Glutamatergic neuron (in vitro differentiated cells): ENCODE data around the gene GIPC2. TPM values are rescaled to one million over a fixed set of nuclear protein-coding genes. Genes with fewer than 3 reads are reported as not detected.

Experiments used
- DNase-seq: peaks from one replicate; pipeline ENCODE4 v3.0.0; 2022
- H3K27ac Mint-ChIP-seq: one replicate; pipeline ENCODE4 v1.8.0; 2020; ENCODE audit warnings: mild to moderate bottlenecking, mixed read lengths, inconsistent platforms; ENCODE audit not compliant: unreplicated experiment
- H3K27me3 Mint-ChIP-seq: one replicate; pipeline ENCODE4 v1.8.0; 2020; ENCODE audit warnings: mild to moderate bottlenecking, moderate library complexity, mixed read lengths, inconsistent platforms; ENCODE audit not compliant: unreplicated experiment
- H3K36me3 Mint-ChIP-seq: one replicate; pipeline ENCODE4 v1.8.0; 2020; ENCODE audit warnings: mild to moderate bottlenecking, mixed read lengths, inconsistent platforms; ENCODE audit not compliant: unreplicated experiment
- H3K4me1 Mint-ChIP-seq: one replicate; pipeline ENCODE4 v1.8.0; 2020; ENCODE audit warnings: mild to moderate bottlenecking, low read depth, mixed read lengths, inconsistent platforms; ENCODE audit not compliant: unreplicated experiment
- H3K4me3 Mint-ChIP-seq: one replicate; pipeline ENCODE4 v1.8.0; 2020; ENCODE audit warnings: mild to moderate bottlenecking, mixed read lengths, inconsistent platforms; ENCODE audit not compliant: unreplicated experiment
- H3K9me3 Mint-ChIP-seq: one replicate; pipeline ENCODE4 v1.8.0; 2020; ENCODE audit warnings: mild to moderate bottlenecking, moderate library complexity, mixed read lengths, inconsistent platforms; ENCODE audit not compliant: unreplicated experiment
- CTCF ChIP-seq: fragments of 200-600 bp; sonication (generic); IDR thresholded peaks from one replicate; pipeline ENCODE4 v1.5.0; 2021; ENCODE audit not compliant: partially characterized antibody, unreplicated experiment
- total RNA-seq: library from RNA; stranded (reverse); fragmentation: NEBNext Ultra II Directional; extraction: Animal tissue kit (Norgen Biotek cat#: 25700); gene quantifications from one replicate; pipeline ENCODE4 v1.2.1, GENCODE V29; 2021; ENCODE audit not compliant: unreplicated experiment

The GIPC2 gene
- total RNA-seq, 1 donor from 2014 or later: not detected

GRCh38 chr1:78092643-78093042 lies 46.9 kb downstream of the GIPC2 start:
- Mint-ChIP-seq H3K4me3 (no peak overlapping the region), H3K27ac (no peak overlapping the region), H3K9me3 (no peaks in the 10 kb centered on the region), H3K27me3 (no peaks in the 10 kb centered on the region), H3K4me1 (no peaks in the 10 kb centered on the region), H3K36me3 (no peaks in the 10 kb centered on the region)
- no peak for TF ChIP-seq CTCF
- DNase-seq: no peak

GRCh38 chr1:78093560-78093959 lies 47.8 kb downstream of the GIPC2 start:
- H3K27me3 Mint-ChIP-seq: no peaks in the 10 kb centered on the region
- TF ChIP-seq CTCF: no peak
- H3K4me1 Mint-ChIP-seq: no peaks in the 10 kb centered on the region
- H3K9me3 Mint-ChIP-seq: no peaks in the 10 kb centered on the region
- DNase-seq: no peak
- no peak overlapping the region for H3K27ac Mint-ChIP-seq
- H3K4me3 Mint-ChIP-seq: no peak overlapping the region
- H3K36me3 Mint-ChIP-seq: no peaks in the 10 kb centered on the region

GRCh38 chr1:78094639-78095038 lies 48.9 kb downstream of the GIPC2 start:
- Mint-ChIP-seq H3K4me1 (no peaks in the 10 kb centered on the region), H3K27ac (no peak overlapping the region), H3K4me3 (no peak overlapping the region), H3K27me3 (no peaks in the 10 kb centered on the region), H3K36me3 (no peaks in the 10 kb centered on the region), H3K9me3 (no peaks in the 10 kb centered on the region)
- DNase-seq: no peak
- no peak for TF ChIP-seq CTCF

- Mint-ChIP-seq H3K4me3 (no peak overlapping the region), H3K27me3 (no peaks in the 10 kb centered on the region), H3K9me3 (no peaks in the 10 kb centered on the region), H3K4me1 (no peaks in the 10 kb centered on the region), H3K27ac (no peak overlapping the region), H3K36me3 (no peaks in the 10 kb centered on the region)
- no peak for TF ChIP-seq CTCF
- DNase-seq: no peak
Observed at GRCh38 chr1:78095593-78095992, 49.8 kb downstream of the GIPC2 start.

- H3K36me3 Mint-ChIP-seq: no peaks in the 10 kb centered on the region
Observed at GRCh38 chr1:78096017-78096416, 50.3 kb downstream of the GIPC2 start.

More at GRCh38 chr1:78096017-78096416, 50.3 kb downstream of the GIPC2 start:
- H3K27me3 Mint-ChIP-seq: no peaks in the 10 kb centered on the region
- no peak for DNase-seq
- no peaks in the 10 kb centered on the region for H3K4me1 Mint-ChIP-seq
- no peak for TF ChIP-seq CTCF
- H3K27ac Mint-ChIP-seq: no peak overlapping the region
- no peak overlapping the region for H3K4me3 Mint-ChIP-seq
- H3K9me3 Mint-ChIP-seq: no peaks in the 10 kb centered on the region
